ENCODE data around the gene MAP3K6.

GRCh38 chr1:27333717-27334279, 33.0 kb downstream of the MAP3K6 start:
- TF ChIP-seq CTCF (conservative IDR thresholded peaks at IDR 0.05) (no peak), EZH2 (IDR thresholded peaks at IDR 0.05; ENCODE audit: low read depth) (no peak)

Measured in PC-9 (cell line).